Keratinocyte (primary cell): ENCODE data around the gene MFAP4. TPM values are rescaled to one million over a fixed set of nuclear protein-coding genes. Genes with fewer than 3 reads are reported as not detected.

ENCODE experiments used
- DNase-seq: peaks from one replicate; pipeline ENCODE4 v3.0.0-alpha.2; 2011; ENCODE audit warnings: low read depth, missing footprints, low spot score
- FAIRE-seq: peaks from 2 replicates; lab custom pipeline; 2011; peaks lifted over from hg19 to GRCh38; lab: Jason Lieb, UNC
- H2AFZ ChIP-seq: 2 replicates; pipeline ENCODE4 v1.6.0; 2012; ENCODE audit warnings: low read length, control low read depth, inconsistent platforms; ENCODE audit not compliant: control insufficient read depth
- H3K27ac ChIP-seq: 2 replicates; pipeline ENCODE4 v1.5.1; 2011; ENCODE audit warnings: low read length; ENCODE audit not compliant: control insufficient read depth, insufficient read depth
- H3K27me3 ChIP-seq: 3 replicates; pipeline ENCODE4 v1.6.0; 2011; ENCODE audit warnings: low read length; ENCODE audit not compliant: control insufficient read depth, insufficient read depth; ENCODE audit errors: extremely low read depth
- H3K36me3 ChIP-seq, 2 experiments: 2 replicates in 1 of 2; 3 replicates in 1 of 2; pipeline ENCODE4 v1.5.1; 2011; ENCODE audit warnings: low read length in 2 of 2, mild to moderate bottlenecking in 1 of 2; ENCODE audit not compliant: control insufficient read depth in 2 of 2, insufficient read depth in 2 of 2; ENCODE audit errors: extremely low read depth in 1 of 2
- H3K4me1 ChIP-seq: 3 replicates; pipeline ENCODE4 v1.5.1; 2011; ENCODE audit warnings: low read length; ENCODE audit not compliant: control insufficient read depth, insufficient read depth; ENCODE audit errors: extremely low read depth
- H3K4me2 ChIP-seq: 3 replicates; pipeline ENCODE4 v1.6.0; 2011; ENCODE audit warnings: low read depth, low read length; ENCODE audit not compliant: control insufficient read depth, insufficient read depth; ENCODE audit errors: extremely low read depth
- H3K4me3 ChIP-seq, 3 experiments: fragments of 200-600 bp in 1 of 3; sonication (generic) in 1 of 3; 2 replicates in 2 of 3; 3 replicates in 1 of 3; pipeline ENCODE4 v1.5.1; 2011 to 2016; ENCODE audit warnings: low read length in 3 of 3, mild to moderate bottlenecking in 3 of 3, control low read depth in 2 of 3, inconsistent platforms in 1 of 3, low read depth in 1 of 3, mixed read lengths in 1 of 3, mixed run types in 1 of 3, moderate library complexity in 1 of 3; ENCODE audit not compliant: control insufficient read depth in 2 of 3, insufficient read depth in 2 of 3; ENCODE audit errors: extremely low read depth in 1 of 3
- H3K79me2 ChIP-seq: 2 replicates; pipeline ENCODE4 v1.6.0; 2012; ENCODE audit warnings: low read length; ENCODE audit not compliant: control insufficient read depth, insufficient read depth
- H3K9ac ChIP-seq: 3 replicates; pipeline ENCODE4 v1.6.0; 2011; ENCODE audit warnings: low read length; ENCODE audit not compliant: control insufficient read depth, insufficient read depth; ENCODE audit errors: extremely low read depth
- H3K9me1 ChIP-seq: 3 replicates; pipeline ENCODE4 v1.6.0; 2011; ENCODE audit warnings: low read length; ENCODE audit not compliant: control insufficient read depth, insufficient read depth; ENCODE audit errors: extremely low read depth
- H3K9me3 ChIP-seq: 2 replicates; pipeline ENCODE4 v1.5.1; 2012; ENCODE audit warnings: low read depth, low read length; ENCODE audit not compliant: control insufficient read depth
- H4K20me1 ChIP-seq: 3 replicates; pipeline ENCODE4 v1.6.0; 2011; ENCODE audit warnings: low read length; ENCODE audit not compliant: control insufficient read depth, insufficient read depth; ENCODE audit errors: extremely low read depth
- EZH2 ChIP-seq: IDR thresholded peaks from one replicate; pipeline ENCODE4 v1.6.1; 2012; ENCODE audit warnings: inconsistent platforms, mild to moderate bottlenecking, low read length, moderate library complexity
- dilution Hi-C: fragments of 300-500 bp; cut with MboI; formaldehyde crosslinking; loops from one replicate; pipeline ENCODE4 v1.7.0; 2020; ENCODE audit warnings: low sequenced_read_pairs; ENCODE audit not compliant: extremely low pct_ligation_motif_present
- polyA plus RNA-seq, 5 experiments: library from polyadenylated mRNA; depleted of rRNA in 3 of 5; stranded (reverse) in 3 of 5; stranded (forward) in 1 of 5; unstranded in 1 of 5; fragments of >200 nt; gene quantifications; 1 replicate in 1 of 5; 2 replicates in 3 of 5; 3 replicates in 1 of 5; pipeline versions ENCODE4 v1.2.1 to v1.2.3, GENCODE V29; 2011 to 2012; ENCODE audit warnings: missing spikeins in 2 of 5, low read depth in 1 of 5, low replicate concordance in 1 of 5
- TF ChIP-seq, protein P1 (sequence below), 3 experiments: IDR thresholded peaks in 1 of 3; conservative IDR thresholded peaks in 1 of 3; optimal IDR thresholded peaks in 1 of 3; 2 replicates in 2 of 3; 3 replicates in 1 of 3; pipeline versions ENCODE3 to v1.5.1; 2011; ENCODE audit warnings: low read length in 3 of 3, mild to moderate bottlenecking in 3 of 3, moderate library complexity in 2 of 3, control low read depth in 1 of 3, inconsistent platforms in 1 of 3; ENCODE audit not compliant: insufficient read depth in 2 of 3; ENCODE audit errors: extremely low read depth in 1 of 3

MFAP4 gene
- polyA plus RNA-seq, 1 donor (not counting 4 experiments of a cell fraction or from before 2014, with no cell fraction given), result not detected

GRCh38 chr17:19372439-19372838 is 14.6 kb downstream of the MFAP4 start:
- no peak overlapping the region for H3K4me3 ChIP-seq
- H3K4me2 ChIP-seq, result no peak overlapping the region
- no peaks in the 10 kb centered on the region for H3K79me2 ChIP-seq
- H3K36me3 ChIP-seq, result no peaks in the 10 kb centered on the region
- H3K9ac ChIP-seq, result no peak overlapping the region
- no peak overlapping the region for H2AFZ ChIP-seq
- FAIRE-seq (no peak), DNase-seq (no peak)
- H3K9me1 ChIP-seq, result no peaks in the 10 kb centered on the region
- dilution Hi-C loops, result loop anchor here (25.0 kb wide), 1 partner anchor 290 kb away; no protein-coding TSS in a partner anchor
- H4K20me1 ChIP-seq, result no peaks in the 10 kb centered on the region
- peaks cover 3% of the 10 kb centered on the region for H3K4me1 ChIP-seq
- no peak overlapping the region for H3K27ac ChIP-seq
- no peaks in the 10 kb centered on the region for H3K9me3 ChIP-seq
- TF ChIP-seq, protein P1, sequence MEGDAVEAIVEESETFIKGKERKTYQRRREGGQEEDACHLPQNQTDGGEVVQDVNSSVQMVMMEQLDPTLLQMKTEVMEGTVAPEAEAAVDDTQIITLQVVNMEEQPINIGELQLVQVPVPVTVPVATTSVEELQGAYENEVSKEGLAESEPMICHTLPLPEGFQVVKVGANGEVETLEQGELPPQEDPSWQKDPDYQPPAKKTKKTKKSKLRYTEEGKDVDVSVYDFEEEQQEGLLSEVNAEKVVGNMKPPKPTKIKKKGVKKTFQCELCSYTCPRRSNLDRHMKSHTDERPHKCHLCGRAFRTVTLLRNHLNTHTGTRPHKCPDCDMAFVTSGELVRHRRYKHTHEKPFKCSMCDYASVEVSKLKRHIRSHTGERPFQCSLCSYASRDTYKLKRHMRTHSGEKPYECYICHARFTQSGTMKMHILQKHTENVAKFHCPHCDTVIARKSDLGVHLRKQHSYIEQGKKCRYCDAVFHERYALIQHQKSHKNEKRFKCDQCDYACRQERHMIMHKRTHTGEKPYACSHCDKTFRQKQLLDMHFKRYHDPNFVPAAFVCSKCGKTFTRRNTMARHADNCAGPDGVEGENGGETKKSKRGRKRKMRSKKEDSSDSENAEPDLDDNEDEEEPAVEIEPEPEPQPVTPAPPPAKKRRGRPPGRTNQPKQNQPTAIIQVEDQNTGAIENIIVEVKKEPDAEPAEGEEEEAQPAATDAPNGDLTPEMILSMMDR (optimal IDR thresholded peaks at IDR 0.05 in 1 of 3, IDR thresholded peaks at IDR 0.05 in 1 of 3, conservative IDR thresholded peaks at IDR 0.05 in 1 of 3; ENCODE audit: extremely low read depth in 1 of 3, insufficient read depth in 2 of 3, low read length in 3 of 3), result no peak
- TF ChIP-seq EZH2, result no peak
- H3K27me3 ChIP-seq, result no peaks in the 10 kb centered on the region

DNA sequence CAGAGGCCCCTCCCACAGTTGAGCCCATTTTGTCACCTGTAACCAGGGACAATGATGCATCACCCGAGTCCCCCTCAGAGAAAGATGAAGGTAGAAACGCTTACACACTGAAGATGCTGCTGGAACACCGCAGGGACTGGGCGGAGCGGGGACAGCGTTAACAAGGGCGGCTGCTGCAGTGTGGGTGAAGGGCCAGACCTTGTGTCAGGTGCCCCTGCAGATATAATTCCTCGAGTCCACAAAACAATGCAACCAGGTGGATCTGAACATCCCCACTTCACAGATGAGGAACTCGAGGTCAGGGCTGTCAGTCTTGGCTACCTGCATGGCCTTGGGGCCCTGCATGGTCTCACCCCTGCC is 15.0 kb downstream of the MFAP4 start:
- Histone ChIP-seq H4K20me1 (no peaks in the 10 kb centered on the region), H2AFZ (no peak overlapping the region), H3K79me2 (no peaks in the 10 kb centered on the region), H3K4me3 (no peak overlapping the region), H3K9me1 (no peaks in the 10 kb centered on the region), H3K9ac (no peak overlapping the region), H3K9me3 (no peaks in the 10 kb centered on the region), H3K36me3 (no peaks in the 10 kb centered on the region), H3K4me1 (peaks cover 3% of the 10 kb centered on the region), H3K27me3 (no peaks in the 10 kb centered on the region), H3K27ac (no peak overlapping the region), H3K4me2 (no peak overlapping the region)
- TF ChIP-seq, protein P1 (optimal IDR thresholded peaks at IDR 0.05 in 1 of 3, IDR thresholded peaks at IDR 0.05 in 1 of 3, conservative IDR thresholded peaks at IDR 0.05 in 1 of 3; ENCODE audit: extremely low read depth in 1 of 3, insufficient read depth in 2 of 3, low read length in 3 of 3), result no peak
- no peak for TF ChIP-seq EZH2
- dilution Hi-C loops, result loop anchor here (25.0 kb wide), 1 partner anchor 290 kb away; no protein-coding TSS in a partner anchor
- FAIRE-seq, result no peak
- no peak for DNase-seq
